22Rv1 (cell line): ENCODE data around the gene DHRS12.

ENCODE experiments used
- ZFX ChIP-seq: fragments of 450-650 bp; IDR thresholded peaks from 2 replicates; pipeline ENCODE4 v1.6.1; 2017; ENCODE audit warnings: antibody characterized with exemption, borderline replicate concordance
- TF ChIP-seq, protein P1 (sequence below): fragments of 450-650 bp; IDR thresholded peaks from 2 replicates; pipeline ENCODE4 v1.5.1; 2017; ENCODE audit warnings: mild to moderate bottlenecking

DNA sequence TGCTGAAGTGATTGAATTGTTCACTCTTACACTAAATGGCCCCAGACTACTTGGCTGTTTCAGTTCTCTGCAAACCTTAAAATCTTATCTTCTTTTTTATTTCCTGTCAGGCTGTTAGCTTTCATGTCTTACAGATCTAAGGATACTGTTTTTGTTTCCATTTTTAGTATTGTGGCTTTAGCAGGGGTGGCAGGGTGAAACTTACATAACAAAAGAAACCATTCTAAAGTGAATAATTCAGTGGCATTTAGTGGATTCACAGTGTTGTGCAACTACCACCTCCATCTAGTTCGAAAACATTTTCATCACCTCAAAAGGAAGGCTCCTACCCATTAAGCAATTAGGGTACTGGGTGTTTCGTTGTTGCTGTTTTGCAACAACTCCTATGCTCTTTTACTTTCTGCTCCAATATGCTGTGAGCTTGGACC, 21.2 kb upstream of the DHRS12 start:
- TF ChIP-seq, protein P1, sequence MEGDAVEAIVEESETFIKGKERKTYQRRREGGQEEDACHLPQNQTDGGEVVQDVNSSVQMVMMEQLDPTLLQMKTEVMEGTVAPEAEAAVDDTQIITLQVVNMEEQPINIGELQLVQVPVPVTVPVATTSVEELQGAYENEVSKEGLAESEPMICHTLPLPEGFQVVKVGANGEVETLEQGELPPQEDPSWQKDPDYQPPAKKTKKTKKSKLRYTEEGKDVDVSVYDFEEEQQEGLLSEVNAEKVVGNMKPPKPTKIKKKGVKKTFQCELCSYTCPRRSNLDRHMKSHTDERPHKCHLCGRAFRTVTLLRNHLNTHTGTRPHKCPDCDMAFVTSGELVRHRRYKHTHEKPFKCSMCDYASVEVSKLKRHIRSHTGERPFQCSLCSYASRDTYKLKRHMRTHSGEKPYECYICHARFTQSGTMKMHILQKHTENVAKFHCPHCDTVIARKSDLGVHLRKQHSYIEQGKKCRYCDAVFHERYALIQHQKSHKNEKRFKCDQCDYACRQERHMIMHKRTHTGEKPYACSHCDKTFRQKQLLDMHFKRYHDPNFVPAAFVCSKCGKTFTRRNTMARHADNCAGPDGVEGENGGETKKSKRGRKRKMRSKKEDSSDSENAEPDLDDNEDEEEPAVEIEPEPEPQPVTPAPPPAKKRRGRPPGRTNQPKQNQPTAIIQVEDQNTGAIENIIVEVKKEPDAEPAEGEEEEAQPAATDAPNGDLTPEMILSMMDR = no peak
- TF ChIP-seq ZFX = no peak
